K562 (cell line): ENCODE measurements around the gene KRTAP4-8. TPM values are rescaled to one million over a fixed set of nuclear protein-coding genes. Genes with fewer than 3 reads are reported as not detected.

ENCODE experiments used
- HDAC3 ChIP-seq: fragments of 450-650 bp; IDR thresholded peaks from 2 replicates; pipeline ENCODE4 v1.6.1; 2018; ENCODE audit warnings: borderline replicate concordance, mild to moderate bottlenecking, moderate library complexity; ENCODE audit not compliant: partially characterized antibody
- HNRNPL ChIP-seq: fragments of 200-400 bp; formaldehyde crosslinking; IDR thresholded peaks from 2 replicates; pipeline ENCODE4 v1.6.1; 2017; ENCODE audit warnings: low read depth, mild to moderate bottlenecking, low read length
- KAT8 ChIP-seq: fragments of 450-650 bp; IDR thresholded peaks from 2 replicates; pipeline ENCODE4 v1.6.1; 2016; ENCODE audit warnings: low read depth, mild to moderate bottlenecking
- MECOM ChIP-seq: fragments of 250-450 bp; sonication (Bioruptor Pico); IDR thresholded peaks from 2 replicates; pipeline ENCODE4 v1.8.0; 2022; ENCODE audit warnings: inconsistent platforms
- MTF1 ChIP-seq: fragments of 250-450 bp; sonication (Bioruptor Pico); IDR thresholded peaks from 2 replicates; pipeline ENCODE4 v1.9.0; 2021; ENCODE audit warnings: moderate library complexity, mild to moderate bottlenecking, inconsistent platforms, borderline replicate concordance
- NFE2L1 ChIP-seq: fragments of 450-650 bp; IDR thresholded peaks from 2 replicates; pipeline ENCODE4 v1.6.1; 2016; ENCODE audit warnings: missing genetic modification characterization, low read depth, mild to moderate bottlenecking, missing compliant biosample characterization, moderate library complexity, borderline replicate concordance
- NR2C2 ChIP-seq, 2 experiments: fragments of 200-800 bp in 1 of 2; sonication (Bioruptor generic) in 1 of 2; sonication (generic) in 1 of 2; formaldehyde crosslinking in 1 of 2; IDR thresholded peaks; 2 replicates each; pipeline versions ENCODE4 v1.6.1 to v1.8.0; 2016 to 2022; ENCODE audit warnings: mild to moderate bottlenecking in 1 of 2, missing compliant biosample characterization in 1 of 2, missing genetic modification characterization in 1 of 2, missing genetic modification reagents in 1 of 2
- SNRNP70 ChIP-seq: fragments of 200-400 bp; formaldehyde crosslinking; optimal IDR thresholded peaks from 2 replicates; pipeline ENCODE3; 2017; ENCODE audit warnings: low read depth, low read length
- TCF3 ChIP-seq: sonication (generic); formaldehyde crosslinking; IDR thresholded peaks from 2 replicates; pipeline ENCODE4 v1.4.0; 2020; ENCODE audit warnings: mild to moderate bottlenecking, missing genetic modification reagents
- TGIF2 ChIP-seq: sonication (generic); formaldehyde crosslinking; IDR thresholded peaks from 2 replicates; pipeline ENCODE4 v1.8.1; 2022; ENCODE audit warnings: mild to moderate bottlenecking, missing genetic modification reagents, moderate library complexity
- YY1 ChIP-seq, 3 experiments: IDR thresholded peaks; 2 replicates each; pipeline ENCODE4 v1.6.1; 2011; ENCODE audit warnings: low read length in 2 of 3, mild to moderate bottlenecking in 2 of 3, moderate library complexity in 2 of 3, borderline replicate concordance in 1 of 3, control low read depth in 1 of 3, low read depth in 1 of 3; ENCODE audit not compliant: insufficient read depth in 3 of 3, insufficient replicate concordance in 2 of 3, control insufficient read depth in 1 of 3, insufficient read length in 1 of 3; ENCODE audit errors: extremely low read depth in 1 of 3
- polyA plus RNA-seq, 8 experiments: library from polyadenylated mRNA; depleted of rRNA in 4 of 8; stranded (reverse) in 5 of 8; unstranded in 3 of 8; fragments of >200 nt; fragmentation: Nextera tagmentation in 2 of 8; fragmentation: Illumina TruSeq in 1 of 8; extraction: Ambion mirVana in 2 of 8; extraction: Trizol in 1 of 8; gene quantifications; 2 replicates each; pipeline versions ENCODE4 v1.2.1 to v1.2.3, GENCODE V29; 2011 to 2014; ENCODE audit warnings: inconsistent platforms in 1 of 8, missing spikeins in 1 of 8
- total RNA-seq, 7 experiments: library from RNA; depleted of rRNA in 6 of 7; stranded (reverse); fragments of >200 nt in 6 of 7; fragmentation: Illumina TruSeq in 2 of 7; extraction: Trizol in 2 of 7; gene quantifications; 2 replicates each; pipeline versions ENCODE4 v1.2.1 to v1.2.3, GENCODE V29; 2011 to 2021; ENCODE audit warnings: low replicate concordance in 1 of 7
- TF ChIP-seq, protein P1 (sequence below): fragments of 450-650 bp; IDR thresholded peaks from 2 replicates; pipeline ENCODE4 v1.6.1; 2016; ENCODE audit warnings: low read depth
- TF ChIP-seq, protein P2 (sequence below): fragments of 200-800 bp; sonication (Bioruptor generic); IDR thresholded peaks from 2 replicates; pipeline ENCODE4 v1.6.1; 2017; ENCODE audit warnings: missing genetic modification characterization, missing compliant biosample characterization
- TF ChIP-seq, protein P3 (sequence below): fragments of 250-450 bp; sonication (Bioruptor Pico); IDR thresholded peaks from 2 replicates; pipeline ENCODE4 v1.8.0; 2021; ENCODE audit warnings: moderate library complexity, mild to moderate bottlenecking, inconsistent platforms

The KRTAP4-8 gene
- total and polyA plus RNA-seq, 9 of the 15 experiments (the other 6 are each of a cell fraction or from before 2014, with no cell fraction given): not detected

DNA sequence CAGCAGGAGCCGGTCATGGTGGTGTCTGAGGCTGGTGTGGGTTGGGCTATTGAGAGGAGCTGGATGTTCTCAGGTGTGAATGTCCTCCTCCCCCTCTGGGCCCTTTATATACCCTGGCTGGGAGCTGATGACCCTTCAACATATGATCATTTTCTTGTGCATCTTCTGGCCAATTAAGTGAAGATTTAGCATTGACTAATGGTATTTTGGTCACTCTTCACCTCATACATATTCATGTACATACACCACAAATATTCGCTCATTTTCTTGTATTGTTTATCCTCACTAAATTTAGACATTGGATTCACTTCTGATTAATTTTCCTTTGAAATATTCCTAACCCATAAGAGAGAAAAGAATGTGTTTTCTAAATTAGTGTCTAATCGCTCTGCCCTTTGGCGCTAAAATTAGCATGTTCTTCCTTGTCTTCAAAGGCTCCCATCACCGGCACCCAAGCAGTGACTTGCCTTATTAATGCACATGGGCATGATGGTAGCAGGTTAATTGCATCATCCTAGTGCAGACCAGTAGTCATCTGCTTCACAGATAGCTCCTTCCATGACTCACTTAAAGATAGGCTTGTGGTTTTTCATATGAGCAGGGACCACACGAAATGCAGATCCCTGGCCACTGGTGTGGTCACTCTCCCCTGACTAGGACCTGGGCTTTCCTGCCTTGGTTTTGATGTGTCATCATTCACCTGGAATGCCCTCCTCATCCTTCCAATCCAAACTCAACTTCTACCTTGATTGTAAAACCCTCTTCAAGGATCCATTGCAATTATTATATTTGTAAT is 31.9 kb downstream of the KRTAP4-8 start, which contains the start of gene KRTAP2-4 (continued):
- TF ChIP-seq, protein P1, sequence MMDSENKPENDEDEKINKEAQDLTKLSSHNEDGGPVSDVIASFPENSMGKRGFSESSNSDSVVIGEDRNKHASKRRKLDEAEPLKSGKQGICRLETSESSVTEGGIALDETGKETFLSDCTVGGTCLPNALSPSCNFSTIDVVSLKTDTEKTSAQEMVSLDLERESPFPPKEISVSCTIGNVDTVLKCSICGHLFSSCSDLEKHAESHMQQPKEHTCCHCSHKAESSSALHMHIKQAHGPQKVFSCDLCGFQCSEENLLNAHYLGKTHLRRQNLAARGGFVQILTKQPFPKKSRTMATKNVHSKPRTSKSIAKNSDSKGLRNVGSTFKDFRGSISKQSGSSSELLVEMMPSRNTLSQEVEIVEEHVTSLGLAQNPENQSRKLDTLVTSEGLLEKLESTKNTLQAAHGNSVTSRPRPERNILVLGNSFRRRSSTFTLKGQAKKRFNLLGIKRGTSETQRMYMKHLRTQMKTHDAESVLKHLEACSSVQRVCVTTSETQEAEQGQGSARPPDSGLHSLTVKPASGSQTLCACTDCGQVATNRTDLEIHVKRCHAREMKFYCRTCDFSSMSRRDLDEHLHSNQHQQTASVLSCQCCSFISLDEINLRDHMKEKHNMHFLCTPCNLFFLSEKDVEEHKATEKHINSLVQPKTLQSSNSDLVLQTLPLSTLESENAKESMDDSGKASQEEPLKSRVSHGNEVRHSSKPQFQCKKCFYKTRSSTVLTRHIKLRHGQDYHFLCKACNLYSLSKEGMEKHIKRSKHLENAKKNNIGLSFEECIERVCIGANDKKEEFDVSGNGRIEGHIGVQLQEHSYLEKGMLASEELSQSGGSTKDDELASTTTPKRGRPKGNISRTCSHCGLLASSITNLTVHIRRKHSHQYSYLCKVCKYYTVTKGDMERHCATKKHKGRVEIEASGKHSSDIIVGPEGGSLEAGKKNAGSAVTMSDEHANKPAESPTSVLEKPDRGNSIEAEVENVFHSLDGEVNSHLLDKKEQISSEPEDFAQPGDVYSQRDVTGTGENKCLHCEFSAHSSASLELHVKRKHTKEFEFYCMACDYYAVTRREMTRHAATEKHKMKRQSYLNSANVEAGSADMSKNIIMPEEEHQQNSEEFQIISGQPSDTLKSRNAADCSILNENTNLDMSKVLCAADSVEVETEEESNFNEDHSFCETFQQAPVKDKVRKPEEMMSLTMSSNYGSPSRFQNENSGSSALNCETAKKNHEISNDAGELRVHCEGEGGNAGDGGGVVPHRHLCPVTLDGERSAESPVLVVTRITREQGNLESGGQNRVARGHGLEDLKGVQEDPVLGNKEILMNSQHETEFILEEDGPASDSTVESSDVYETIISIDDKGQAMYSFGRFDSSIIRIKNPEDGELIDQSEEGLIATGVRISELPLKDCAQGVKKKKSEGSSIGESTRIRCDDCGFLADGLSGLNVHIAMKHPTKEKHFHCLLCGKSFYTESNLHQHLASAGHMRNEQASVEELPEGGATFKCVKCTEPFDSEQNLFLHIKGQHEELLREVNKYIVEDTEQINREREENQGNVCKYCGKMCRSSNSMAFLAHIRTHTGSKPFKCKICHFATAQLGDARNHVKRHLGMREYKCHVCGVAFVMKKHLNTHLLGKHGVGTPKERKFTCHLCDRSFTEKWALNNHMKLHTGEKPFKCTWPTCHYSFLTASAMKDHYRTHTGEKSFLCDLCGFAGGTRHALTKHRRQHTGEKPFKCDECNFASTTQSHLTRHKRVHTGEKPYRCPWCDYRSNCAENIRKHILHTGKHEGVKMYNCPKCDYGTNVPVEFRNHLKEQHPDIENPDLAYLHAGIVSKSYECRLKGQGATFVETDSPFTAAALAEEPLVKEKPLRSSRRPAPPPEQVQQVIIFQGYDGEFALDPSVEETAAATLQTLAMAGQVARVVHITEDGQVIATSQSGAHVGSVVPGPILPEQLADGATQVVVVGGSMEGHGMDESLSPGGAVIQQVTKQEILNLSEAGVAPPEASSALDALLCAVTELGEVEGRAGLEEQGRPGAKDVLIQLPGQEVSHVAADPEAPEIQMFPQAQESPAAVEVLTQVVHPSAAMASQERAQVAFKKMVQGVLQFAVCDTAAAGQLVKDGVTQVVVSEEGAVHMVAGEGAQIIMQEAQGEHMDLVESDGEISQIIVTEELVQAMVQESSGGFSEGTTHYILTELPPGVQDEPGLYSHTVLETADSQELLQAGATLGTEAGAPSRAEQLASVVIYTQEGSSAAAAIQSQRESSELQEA: no peak
- TF ChIP-seq TCF3 (CRISPR knock-in tag) (peak; percentile 52), HDAC3 (no peak), NR2C2 (CRISPR knock-in tag; IDR thresholded peaks at IDR 0.05) (no peak), NR2C2 (tag; IDR thresholded peaks at IDR 0.05) (peak; percentile 33; the same call in 1 of the 2 replicates), MECOM (CRISPR knock-in tag) (no peak), YY1 (IDR thresholded peaks at IDR 0.05; ENCODE audit: borderline replicate concordance in 1 of 3, control insufficient read depth in 1 of 3, extremely low read depth in 1 of 3, insufficient read depth in 3 of 3, insufficient read length in 1 of 3, insufficient replicate concordance in 2 of 3, low read depth in 1 of 3, low read length in 2 of 3) (no peak), KAT8 (no peak), TGIF2 (CRISPR knock-in tag) (no peak), HNRNPL (no peak), MTF1 (no peak), NFE2L1 (tag) (no peak), SNRNP70 (no peak)
- TF ChIP-seq, protein P2, sequence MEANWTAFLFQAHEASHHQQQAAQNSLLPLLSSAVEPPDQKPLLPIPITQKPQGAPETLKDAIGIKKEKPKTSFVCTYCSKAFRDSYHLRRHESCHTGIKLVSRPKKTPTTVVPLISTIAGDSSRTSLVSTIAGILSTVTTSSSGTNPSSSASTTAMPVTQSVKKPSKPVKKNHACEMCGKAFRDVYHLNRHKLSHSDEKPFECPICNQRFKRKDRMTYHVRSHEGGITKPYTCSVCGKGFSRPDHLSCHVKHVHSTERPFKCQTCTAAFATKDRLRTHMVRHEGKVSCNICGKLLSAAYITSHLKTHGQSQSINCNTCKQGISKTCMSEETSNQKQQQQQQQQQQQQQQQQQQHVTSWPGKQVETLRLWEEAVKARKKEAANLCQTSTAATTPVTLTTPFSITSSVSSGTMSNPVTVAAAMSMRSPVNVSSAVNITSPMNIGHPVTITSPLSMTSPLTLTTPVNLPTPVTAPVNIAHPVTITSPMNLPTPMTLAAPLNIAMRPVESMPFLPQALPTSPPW (CRISPR knock-in tag): peak; percentile 41
- TF ChIP-seq, protein P3, sequence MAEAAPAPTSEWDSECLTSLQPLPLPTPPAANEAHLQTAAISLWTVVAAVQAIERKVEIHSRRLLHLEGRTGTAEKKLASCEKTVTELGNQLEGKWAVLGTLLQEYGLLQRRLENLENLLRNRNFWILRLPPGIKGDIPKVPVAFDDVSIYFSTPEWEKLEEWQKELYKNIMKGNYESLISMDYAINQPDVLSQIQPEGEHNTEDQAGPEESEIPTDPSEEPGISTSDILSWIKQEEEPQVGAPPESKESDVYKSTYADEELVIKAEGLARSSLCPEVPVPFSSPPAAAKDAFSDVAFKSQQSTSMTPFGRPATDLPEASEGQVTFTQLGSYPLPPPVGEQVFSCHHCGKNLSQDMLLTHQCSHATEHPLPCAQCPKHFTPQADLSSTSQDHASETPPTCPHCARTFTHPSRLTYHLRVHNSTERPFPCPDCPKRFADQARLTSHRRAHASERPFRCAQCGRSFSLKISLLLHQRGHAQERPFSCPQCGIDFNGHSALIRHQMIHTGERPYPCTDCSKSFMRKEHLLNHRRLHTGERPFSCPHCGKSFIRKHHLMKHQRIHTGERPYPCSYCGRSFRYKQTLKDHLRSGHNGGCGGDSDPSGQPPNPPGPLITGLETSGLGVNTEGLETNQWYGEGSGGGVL (CRISPR knock-in tag): no peak
